HuH-7.5 (cell line): Measurements from ENCODE around the gene KCNQ1OT1.

Experiments
- DNase-seq: peaks from one replicate; pipeline ENCODE4 v3.0.0; 2011; ENCODE audit warnings: low spot score

KCNQ1OT1 gene

DNA sequence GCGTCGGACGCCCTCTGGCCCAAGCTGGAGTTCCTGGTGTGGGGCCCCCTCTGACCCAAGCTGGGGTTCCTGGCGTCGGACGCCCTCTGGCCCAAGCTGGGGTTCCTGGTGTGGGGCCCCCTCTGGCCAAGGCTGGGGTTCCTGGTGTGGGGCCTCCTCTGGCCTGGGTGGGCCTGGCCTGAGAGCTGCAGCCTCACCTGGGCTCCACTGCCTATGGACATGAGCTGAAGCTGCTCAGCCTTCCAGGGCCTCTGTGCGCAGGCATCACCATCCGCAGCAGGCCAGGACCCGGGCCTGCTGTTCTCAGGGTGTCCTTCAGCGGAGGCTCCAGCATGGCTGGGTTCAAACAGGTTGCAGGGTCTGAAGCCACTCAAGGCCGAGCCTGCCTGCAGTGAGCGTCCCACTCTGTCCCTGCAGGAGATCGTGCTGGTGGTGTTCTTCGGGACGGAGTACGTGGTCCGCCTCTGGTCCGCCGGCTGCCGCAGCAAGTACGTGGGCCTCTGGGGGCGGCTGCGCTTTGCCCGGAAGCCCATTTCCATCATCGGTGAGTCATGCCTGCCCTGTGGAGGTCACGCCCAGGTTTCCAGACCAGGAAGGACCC, 129.5 kb downstream of the KCNQ1OT1 start:
- DNase-seq, result no peak

DNA sequence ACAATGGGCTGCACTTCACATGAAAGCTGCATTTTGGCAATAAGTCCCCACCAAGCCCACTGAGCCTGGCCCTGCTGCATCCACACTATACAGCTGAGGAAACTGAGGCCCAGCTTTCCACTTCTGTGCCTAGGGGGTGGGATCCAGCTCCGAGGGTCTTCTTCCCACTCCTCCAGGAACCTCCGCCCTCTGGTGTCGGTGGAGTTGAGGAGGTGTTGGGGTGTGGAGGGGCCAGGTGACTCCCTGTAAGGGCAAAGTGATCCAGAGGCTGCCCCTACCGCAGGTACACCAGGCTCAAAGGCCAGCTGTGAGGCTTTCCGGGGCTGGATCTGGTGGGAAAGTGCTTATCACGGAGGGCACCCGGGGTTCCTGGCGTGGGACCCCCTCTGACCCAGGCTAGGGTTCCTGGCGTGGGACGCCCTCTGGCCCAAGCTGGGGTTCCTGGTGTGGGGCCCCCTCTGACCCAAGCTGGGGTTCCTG, 130.0 kb downstream of the KCNQ1OT1 start:
- DNase-seq, result no peak

DNA sequence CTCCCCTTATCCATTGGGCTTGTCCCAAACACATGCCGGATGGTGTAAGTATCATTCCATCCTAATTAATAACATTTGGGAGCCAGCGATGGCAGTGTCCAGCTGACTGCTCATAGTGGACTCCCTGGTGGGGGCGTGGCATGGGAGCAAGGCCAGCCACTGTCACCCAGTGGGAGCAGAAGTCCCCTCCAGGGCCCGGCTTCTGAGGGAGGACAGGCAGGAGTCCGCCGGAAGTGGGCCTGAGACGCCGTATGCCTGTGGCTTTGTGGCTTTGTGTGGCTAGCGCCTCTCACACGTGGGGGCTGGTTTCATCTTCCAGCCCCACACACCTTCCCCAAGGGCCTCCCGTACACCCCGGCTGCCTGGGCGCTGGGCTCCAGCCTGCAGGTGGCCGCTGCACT, 130.5 kb downstream of the KCNQ1OT1 start:
- DNase-seq, result no peak

DNA sequence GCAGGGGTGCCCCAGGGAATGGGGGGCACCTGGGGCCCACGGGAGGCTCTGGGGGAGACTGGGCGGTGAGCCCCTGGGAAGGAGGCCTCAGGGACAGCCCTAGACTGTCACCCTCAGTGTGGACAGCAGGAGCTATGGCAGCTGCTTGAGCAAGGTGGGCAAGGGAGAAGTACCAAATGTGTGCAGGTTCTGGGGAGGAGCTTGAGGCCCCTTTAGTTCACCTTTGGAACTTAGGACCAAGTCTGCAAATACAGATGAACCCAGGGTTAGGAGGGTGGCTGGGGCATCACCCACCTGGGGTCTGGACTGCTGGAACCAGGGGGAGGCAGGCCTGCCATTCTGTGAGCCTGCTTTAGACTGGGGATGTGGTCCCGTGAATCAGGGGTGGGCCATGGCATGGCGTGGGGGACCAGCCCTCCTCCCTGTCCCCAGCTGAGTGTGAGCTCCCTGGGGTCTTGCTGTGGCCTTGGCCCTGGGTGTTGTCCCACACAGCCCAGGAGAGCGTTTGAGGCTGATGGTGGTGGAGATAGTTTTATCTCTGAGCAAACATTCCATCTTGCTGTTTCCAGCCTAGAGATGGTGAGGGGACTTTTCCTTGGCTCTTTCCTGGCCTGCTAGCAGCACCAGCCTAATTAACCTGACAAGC, 132.6 kb downstream of the KCNQ1OT1 start:
- no peak for DNase-seq

DNA sequence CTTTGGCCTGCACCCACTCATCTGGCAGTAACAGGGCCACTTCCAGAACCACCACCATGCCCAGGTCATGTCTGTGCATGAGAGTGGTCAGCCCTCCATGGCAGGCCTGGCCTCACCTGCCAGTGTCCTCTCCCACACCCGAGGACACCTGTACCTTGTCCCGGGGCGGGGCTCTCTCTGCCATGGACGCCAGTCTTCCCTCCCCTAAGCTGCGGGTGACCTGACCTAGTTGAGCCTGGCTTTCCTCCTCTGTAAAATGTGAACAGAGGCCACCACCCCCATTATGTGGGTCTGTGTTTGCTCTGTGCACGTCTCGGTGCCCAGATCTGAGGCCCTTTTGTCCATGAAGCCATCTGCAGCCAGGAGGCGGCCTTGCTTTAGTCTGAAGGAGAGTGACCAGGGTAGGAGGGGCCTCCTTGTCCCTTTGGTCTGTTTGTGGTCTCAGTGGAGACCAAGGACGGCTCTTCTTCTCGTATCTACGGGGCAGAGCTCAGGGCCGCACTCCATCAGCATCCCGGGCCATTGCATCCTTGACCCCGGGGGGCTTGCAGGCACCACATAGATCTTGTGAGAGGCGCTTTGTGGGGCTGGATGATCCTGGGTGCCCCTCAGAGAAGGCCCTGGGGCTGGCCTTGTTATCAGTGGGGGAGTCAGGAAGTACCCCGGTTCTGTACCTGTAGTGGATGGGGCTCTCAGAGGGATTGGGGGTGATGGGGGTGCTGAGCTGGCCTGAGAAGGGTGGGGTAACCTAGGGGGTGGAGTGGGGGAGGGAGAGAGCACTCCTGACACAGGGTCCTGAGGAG, 133.4 kb downstream of the KCNQ1OT1 start:
- no peak for DNase-seq

DNA sequence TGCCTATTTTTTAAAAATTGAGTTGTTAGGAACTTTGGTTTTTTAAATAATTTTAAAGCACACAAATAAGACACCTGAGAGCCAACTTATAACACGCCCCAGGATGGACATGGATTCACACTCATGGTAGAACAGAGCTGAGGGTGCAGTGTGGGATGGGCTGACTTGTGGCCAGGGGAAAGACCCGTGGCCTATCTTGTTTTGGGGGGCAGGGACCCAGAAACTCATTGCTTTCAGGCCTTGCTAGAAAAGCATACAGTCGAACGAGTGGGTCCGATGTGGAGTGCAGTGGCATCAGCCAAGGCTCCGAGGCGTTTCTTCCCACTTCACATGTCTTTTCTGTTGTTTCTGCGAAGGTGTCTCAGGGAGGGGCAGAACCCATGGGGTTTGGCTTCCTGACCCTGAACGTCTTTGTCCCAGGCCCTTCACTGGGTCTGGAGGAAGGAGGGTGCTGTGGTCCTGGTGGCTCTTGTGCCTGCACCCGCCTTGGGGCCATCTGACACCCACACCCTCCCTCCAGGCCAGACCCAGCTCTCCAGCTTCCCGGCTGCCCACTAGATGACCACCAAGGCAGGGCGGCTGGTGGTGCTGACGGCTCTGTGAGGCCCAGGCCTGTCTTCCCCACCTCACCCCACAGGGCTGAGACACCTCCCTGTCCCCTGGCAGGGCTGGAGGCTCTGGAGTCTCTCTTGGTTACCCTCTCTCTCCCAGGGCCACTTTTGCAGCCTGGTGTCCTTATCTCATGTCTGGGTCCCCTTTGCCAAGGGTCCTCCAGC, 134.2 kb downstream of the KCNQ1OT1 start:
- DNase-seq, result no peak

DNA sequence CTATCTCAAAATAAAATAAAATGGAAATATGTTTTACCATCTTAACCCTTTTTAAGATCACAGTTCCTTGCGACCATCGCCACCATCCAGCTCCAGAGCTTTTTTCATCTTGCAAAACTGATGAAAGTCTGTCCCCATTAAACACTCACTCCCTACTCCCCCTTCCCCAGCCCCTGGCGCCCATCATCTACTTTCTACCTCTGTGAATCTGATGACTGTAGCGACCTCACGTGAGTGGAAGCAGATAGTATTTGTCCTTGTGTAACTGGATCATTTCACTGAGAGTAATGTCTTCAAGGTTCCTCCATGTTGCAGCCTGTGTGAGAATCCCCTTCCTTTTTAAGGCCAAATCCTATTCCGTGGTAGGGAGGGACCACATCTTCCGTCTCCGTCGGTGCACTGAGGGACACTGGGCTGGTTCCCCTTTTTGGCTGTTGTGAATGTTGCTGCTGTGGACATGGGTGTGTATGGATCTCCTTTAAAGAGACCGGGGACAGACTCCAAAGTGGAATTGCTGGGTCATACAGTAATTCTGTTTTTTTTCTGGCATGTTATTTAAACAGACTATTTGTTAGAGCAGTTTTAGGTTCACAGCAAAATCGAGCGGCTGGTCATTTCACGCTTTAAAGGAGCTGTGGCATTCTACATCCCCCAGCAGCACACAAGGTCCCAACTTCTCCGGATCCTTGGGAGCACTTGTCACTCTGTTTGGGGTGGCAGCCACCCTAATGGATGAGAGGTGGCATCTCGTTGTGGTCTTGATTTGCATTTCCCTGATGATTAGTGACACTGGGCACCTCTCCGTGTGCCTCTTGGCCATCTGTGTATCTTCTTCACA, 135.0 kb downstream of the KCNQ1OT1 start:
- DNase-seq, result no peak

DNA sequence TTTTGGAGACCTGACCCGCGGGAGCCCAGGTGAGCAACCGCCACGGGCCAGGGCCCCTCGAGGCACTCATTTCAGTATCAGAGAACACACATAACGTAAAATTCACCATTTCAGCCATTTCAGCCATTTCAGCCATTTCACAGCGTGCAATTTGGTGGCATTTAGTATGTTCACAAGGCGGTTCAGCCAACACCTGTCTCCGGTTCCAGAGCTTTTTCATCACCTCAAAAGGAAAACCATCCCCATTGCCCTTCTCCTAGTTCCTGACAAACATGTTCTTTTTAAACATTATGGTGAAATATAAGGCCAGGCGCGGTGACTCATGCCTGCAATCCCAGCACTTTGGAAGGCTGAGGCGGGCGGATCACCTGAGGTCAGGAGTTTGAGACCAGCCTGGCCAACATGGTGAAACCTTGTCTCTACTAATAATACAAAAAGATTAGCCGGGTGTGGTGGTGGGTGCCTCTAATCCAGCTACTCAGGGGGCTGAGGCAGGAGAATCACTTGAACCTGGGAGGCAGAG, 135.7 kb downstream of the KCNQ1OT1 start:
- no peak for DNase-seq

DNA sequence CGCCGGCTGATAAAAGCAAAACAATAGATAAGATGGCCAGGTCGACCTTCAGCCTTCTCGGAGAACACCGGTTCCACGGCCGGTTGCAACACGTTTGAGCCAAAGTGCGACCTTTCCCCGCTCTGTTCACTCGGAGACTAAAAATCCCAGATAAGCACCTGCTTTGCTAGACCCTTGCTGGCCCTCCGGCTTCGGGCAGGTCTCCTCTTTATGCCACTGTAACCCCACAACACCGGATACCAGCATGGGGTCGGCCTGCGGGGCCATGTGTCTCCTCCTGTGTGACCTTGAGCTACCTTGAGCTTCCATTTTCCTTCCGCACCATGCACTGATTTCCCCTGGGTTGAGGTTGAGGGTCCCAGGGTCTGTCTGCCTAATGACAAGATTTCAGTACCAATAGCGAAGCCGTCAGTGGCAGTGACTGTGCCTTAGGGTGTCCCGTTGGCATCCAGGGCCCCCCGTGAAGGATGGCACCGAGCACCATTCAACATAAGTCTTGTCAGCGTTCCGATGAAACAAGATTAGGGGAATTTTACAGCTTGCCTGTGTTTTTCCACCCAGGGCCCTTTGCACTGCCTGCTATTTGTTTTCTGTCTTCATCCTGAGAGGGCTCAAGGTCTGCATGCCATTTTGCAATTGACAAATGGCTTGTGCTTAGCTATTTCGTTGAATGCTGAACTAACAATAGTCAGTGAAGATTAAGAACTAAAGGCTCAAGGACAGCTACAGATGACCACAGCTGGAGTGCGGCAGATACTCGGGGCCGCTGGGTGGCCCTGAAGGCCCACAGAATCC, 136.4 kb downstream of the KCNQ1OT1 start:
- peak; percentile 53 for DNase-seq

DNA sequence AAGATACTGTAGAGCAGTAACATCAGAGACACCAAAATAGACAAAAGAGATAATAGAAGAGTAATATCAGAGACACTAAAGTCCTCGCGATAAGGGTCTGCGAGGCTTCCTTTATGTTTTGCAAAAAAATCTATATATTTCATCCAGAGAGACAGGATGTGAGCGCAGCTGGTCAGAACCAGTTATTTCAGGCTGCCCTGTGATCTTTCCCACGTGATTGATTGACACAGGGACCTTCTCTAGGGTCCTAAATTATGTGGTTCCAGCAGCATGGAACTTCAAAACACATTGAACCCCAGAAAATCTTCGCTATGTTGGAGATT, 136.9 kb downstream of the KCNQ1OT1 start:
- DNase-seq, result no peak

DNA sequence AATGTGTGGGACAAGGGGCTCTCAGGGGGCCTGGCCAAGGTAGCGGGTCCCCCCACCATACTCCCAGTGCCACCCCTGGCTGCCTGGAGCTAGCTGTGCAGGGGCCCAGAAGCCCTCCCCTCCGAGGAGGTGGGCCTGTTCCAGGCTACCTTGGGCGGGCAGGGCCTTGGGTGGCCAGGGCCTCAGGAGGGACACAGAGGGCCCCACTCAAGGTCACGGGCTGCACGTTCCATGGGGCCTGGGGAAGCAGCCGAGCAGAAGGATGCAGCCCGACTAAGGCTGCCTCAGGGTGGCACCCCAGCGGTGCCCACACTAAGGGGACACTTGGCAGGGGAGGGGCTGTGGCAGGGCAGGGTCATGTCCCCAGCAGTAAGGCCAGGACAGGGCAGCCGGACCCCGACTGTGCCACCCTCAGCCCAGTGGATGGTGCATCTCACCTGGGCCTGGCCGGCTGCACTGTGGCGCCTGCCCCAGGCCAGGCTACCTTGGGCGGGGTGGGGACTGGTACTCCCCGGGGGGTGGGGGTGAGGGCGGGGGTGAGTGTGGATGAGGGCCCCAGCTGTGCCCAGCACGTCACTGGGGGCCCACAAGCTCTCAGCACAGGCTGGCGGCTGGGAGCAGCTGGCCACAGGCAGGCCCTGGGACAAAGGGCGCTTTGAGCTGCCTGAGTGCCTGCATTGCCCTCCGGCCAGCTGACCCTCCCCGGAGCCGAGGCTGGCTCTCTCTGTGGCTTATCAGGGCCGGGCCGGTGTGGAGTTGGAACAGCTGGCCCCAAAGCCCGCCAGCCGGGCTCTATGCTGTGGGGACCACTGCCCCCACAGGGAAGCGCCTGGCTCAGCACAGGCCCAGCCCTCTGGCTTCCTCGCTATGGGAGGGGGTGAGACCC, 137.9 kb downstream of the KCNQ1OT1 start:
- DNase-seq, result peak; percentile 56

DNA sequence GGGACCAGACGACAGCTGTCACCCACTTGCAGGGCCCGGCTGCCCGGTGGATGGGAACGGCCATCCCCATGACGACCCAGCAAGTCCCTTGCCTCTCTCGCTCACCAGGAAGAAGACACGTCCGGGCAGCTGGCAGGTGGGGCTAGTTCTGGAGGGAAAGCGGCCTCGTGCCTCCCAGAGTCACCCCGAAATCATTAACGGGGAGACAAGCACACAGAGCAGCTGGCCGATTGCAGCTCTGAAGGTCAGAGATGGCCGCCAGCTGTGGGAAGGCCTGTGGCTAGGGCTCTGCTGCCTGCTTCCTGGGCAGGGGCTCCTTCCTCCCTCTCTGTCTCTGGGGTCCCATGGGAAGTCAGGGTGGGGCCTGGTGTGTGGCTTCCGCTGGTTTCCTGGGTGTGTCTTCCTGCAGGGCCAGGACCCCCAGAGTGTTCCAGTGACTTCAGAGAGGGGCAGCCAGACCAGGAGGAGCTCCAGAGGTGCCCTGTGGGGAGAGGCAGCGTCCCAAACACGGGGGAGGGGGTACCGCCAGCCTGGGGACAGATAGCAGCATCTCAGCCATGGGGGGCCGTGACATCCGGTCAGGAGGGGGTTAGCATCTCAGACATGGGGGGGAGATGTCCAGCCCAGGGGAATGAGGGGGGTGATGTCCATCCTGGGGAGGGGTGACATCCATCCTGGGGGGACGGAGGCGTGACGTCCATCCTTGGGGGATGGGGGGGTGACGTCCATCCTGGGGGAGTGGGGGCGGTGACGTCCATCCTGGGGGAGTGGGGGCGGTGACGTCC, 140.1 kb downstream of the KCNQ1OT1 start:
- no peak for DNase-seq

DNA sequence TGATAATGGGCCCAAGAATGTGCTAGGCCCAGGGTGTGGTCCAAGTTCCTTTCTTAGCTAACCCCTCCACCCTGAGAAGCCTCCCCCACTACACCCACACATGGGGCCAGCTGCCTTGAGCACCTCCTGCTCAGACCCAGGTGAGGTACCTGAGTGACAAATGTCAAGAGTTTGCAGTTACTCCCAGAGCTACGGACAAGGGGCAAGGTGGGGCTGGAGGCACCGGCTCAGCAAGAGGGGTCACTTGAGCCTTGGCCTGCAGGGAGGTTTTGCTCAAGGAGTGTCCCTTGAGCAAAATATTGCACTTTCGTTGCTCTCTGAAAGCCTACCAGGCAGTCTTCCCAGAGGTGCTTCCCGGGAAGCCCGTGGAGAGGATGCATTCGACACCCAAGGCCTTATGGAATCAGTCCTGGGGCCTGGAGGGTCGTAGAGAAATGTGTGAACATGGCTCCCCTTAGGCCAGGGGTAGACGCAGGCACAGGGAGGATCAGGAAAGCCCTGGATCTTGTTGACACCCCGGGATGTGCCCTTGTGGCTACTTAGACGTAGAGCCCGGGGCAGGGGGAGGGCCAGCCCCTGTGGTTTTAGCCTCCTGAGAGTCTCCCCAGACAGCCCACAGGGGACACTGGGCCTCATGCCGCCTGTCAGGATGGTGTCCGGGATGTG, 140.8 kb downstream of the KCNQ1OT1 start:
- DNase-seq, result no peak

DNA sequence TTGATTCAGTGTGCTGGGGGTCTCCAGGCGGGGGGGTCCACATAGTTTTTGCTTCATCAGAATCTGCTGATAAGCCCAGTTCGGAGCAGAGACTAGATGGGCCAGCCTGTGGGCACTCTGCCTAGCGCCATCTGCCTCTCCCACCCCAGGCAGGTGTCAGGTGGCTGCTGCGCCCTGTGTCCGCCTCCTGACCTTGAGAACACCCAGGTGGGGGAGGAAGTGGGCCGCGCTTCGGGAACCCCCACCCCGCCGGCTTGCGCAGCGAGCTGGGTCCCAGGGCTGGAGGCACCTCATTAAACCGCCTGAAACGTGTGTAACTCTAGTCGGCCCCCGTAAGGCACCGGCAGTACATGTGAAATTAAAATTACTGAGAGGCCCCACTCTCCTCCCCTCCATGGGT, 141.4 kb downstream of the KCNQ1OT1 start:
- no peak for DNase-seq
